ENCODE measurements around the gene PCBP3. TPM values are rescaled to one million over a fixed set of nuclear protein-coding genes. Genes with fewer than 3 reads are reported as not detected.
"Not testable (repeated sequence)": the region's sequence is repeated elsewhere in the genome, so short reads cannot be mapped to it uniquely, and the experiment has no call there.

PCBP3 gene
- total RNA-seq, 1 donor from 2014 or later, result 5.0 TPM

DNA sequence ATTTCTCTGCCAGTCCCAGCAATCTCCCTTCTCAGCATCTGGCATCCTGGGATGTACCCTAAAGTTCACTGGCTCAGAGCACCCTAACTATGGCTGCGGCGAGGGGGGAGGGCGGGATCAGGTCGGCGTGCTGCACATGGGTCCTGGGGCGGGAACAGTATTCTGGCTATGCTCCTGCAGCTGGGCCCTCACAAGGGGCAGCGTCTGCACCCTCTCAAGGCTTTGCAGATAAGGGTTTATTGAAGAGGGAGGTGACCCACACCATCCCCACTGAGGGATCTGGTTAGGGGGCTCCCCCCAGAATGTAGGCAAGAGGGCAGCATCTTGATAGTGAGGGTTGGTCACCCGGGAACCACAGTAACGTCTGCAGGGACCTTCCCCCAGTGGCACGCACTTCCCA, 44.9 kb upstream of the PCBP3 start:
- Mint-ChIP-seq H3K27ac (no peak overlapping the region), H3K9me3 (peaks cover 19% of the 10 kb centered on the region), H3K36me3 (no peaks in the 10 kb centered on the region), H3K4me1 (peaks cover 5% of the 10 kb centered on the region), H3K4me3 (no peak overlapping the region), H3K27me3 (ENCODE audit: low read depth) (peaks cover 34% of the 10 kb centered on the region)
- no peak for DNase-seq (ENCODE audit: low spot score in 2 of 2, unreplicated experiment in 2 of 2)
- TF ChIP-seq, protein P1, sequence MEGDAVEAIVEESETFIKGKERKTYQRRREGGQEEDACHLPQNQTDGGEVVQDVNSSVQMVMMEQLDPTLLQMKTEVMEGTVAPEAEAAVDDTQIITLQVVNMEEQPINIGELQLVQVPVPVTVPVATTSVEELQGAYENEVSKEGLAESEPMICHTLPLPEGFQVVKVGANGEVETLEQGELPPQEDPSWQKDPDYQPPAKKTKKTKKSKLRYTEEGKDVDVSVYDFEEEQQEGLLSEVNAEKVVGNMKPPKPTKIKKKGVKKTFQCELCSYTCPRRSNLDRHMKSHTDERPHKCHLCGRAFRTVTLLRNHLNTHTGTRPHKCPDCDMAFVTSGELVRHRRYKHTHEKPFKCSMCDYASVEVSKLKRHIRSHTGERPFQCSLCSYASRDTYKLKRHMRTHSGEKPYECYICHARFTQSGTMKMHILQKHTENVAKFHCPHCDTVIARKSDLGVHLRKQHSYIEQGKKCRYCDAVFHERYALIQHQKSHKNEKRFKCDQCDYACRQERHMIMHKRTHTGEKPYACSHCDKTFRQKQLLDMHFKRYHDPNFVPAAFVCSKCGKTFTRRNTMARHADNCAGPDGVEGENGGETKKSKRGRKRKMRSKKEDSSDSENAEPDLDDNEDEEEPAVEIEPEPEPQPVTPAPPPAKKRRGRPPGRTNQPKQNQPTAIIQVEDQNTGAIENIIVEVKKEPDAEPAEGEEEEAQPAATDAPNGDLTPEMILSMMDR (IDR thresholded peaks at IDR 0.05; ENCODE audit: unreplicated experiment), result no peak

DNA sequence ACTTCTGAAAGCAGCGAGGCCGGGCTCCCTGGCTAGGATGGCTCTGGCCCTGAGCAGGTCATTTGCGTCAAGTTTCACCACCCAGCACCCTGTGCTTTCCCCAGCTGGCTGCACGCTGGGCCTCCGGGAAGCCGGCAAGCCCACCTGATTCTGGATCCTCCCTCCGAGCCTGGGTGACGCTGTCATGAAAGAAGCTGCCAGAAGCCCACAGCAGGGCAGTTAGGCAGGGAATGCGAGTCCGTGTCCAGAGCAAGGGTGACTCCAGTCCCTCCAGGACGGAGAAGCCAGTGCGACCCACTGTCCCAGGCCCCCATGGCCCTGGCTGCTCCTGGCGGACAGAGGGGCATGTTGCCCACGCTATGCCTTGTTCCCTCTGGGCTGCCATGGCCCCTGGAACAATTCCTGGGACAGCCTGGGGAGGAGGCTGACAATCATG, 44.4 kb upstream of the PCBP3 start:
- Mint-ChIP-seq H3K4me3 (no peak overlapping the region), H3K27me3 (ENCODE audit: low read depth) (peaks cover 38% of the 10 kb centered on the region), H3K9me3 (peaks cover 24% of the 10 kb centered on the region), H3K4me1 (no peaks in the 10 kb centered on the region), H3K27ac (no peak overlapping the region), H3K36me3 (peaks cover 1% of the 10 kb centered on the region)
- DNase-seq (ENCODE audit: low spot score in 2 of 2, unreplicated experiment in 2 of 2), result no peak
- TF ChIP-seq, protein P1 (IDR thresholded peaks at IDR 0.05; ENCODE audit: unreplicated experiment), result no peak

DNA sequence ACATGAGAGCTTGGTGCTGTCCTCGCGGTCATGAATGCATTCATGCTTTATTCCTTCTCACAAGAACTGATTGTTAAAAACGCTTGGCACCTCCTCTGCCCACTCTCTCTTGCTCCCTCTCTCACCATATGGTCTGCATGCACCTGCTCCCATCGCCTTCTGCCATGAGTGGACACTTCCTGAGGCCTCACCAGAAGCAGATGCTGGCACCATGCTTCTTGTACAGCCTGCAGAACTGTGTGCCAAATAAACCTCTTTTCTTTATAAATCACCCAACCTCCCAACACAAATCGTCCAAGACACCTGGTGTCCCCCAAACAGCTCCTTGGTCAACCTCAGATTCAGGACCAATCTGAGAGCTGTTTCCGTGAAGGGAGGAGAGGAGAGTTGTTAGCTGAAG, 43.3 kb upstream of the PCBP3 start:
- no peaks in the 10 kb centered on the region for H3K4me1 Mint-ChIP-seq
- peaks cover 40% of the 10 kb centered on the region for H3K27me3 Mint-ChIP-seq (ENCODE audit: low read depth)
- peaks cover 1% of the 10 kb centered on the region for H3K36me3 Mint-ChIP-seq
- H3K4me3 Mint-ChIP-seq, result no peak overlapping the region
- TF ChIP-seq, protein P1 (IDR thresholded peaks at IDR 0.05; ENCODE audit: unreplicated experiment), result no peak
- peaks cover 26% of the 10 kb centered on the region for H3K9me3 Mint-ChIP-seq
- no peak for DNase-seq (ENCODE audit: low spot score in 2 of 2, unreplicated experiment in 2 of 2)
- no peak overlapping the region for H3K27ac Mint-ChIP-seq

DNA sequence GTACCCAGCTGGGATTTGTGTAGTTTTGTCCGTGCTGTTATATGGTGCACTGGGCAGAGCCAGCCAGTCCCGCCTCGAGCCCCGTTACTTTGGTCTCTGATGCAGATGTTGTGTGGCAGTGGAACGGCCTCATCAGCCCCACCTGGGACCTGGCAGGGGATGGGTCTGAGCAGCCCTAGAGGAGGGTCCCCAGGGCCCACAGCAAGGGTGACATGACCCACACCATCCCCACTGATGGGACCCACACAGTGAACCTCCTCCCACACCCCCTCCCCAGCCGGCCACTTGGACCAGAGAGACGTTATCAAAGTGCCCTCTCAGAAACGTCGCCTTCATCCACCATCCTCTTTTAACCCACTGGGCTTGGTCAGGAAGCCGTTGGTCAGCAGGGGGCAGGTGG, 42.0 kb upstream of the PCBP3 start:
- TF ChIP-seq, protein P1 (IDR thresholded peaks at IDR 0.05; ENCODE audit: unreplicated experiment), result no peak
- Mint-ChIP-seq H3K9me3 (peaks cover 26% of the 10 kb centered on the region), H3K4me1 (no peaks in the 10 kb centered on the region), H3K27ac (no peak overlapping the region), H3K27me3 (ENCODE audit: low read depth) (peaks cover 42% of the 10 kb centered on the region), H3K36me3 (peaks cover 1% of the 10 kb centered on the region), H3K4me3 (no peak overlapping the region)
- no peak for DNase-seq (ENCODE audit: low spot score in 2 of 2, unreplicated experiment in 2 of 2)

DNA sequence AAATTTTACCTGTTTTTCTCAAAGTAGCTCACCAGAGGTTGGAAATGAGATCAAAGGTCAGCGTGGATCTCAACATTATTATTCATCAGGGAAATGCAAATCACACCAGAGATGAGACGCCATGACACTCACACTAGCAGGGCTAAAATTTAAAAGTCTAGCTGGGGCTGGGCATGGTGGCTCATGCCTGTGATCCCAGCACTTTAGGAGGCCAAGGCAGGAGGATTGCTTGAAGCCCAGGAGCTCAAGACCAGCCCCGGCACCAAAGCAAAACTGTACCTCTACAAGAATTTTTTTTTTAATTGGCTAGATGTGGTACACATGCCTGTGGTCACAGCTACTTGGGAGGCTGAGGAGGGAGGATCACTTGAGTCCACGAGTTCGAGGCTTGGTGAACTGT, 41.4 kb upstream of the PCBP3 start:
- no peaks in the 10 kb centered on the region for H3K4me1 Mint-ChIP-seq
- no peak overlapping the region for H3K27ac Mint-ChIP-seq
- H3K36me3 Mint-ChIP-seq, result peaks cover 1% of the 10 kb centered on the region
- TF ChIP-seq, protein P1 (IDR thresholded peaks at IDR 0.05; ENCODE audit: unreplicated experiment), result no peak
- no peak overlapping the region for H3K4me3 Mint-ChIP-seq
- peaks cover 26% of the 10 kb centered on the region for H3K9me3 Mint-ChIP-seq
- DNase-seq (ENCODE audit: low spot score in 2 of 2, unreplicated experiment in 2 of 2), result no peak
- peaks cover 40% of the 10 kb centered on the region for H3K27me3 Mint-ChIP-seq (ENCODE audit: low read depth)

DNA sequence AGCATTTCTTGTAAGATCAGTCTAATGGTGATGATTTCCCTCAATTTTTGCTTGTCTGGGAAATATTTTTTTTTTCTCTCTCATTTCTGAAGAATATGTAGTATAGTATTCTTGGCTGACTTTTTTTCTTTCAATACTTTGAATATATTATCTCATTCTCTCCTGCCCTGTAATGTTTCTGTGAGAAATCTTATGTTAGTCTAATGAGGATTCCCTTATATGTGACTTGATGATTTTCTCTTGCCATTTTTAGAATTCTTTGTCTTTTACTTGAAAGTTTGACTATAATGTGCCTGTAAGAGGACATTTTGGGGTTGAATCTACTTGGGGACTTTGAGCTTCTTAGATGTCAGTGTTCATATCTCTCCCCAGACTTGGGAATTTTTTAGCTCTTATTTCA, 40.0 kb upstream of the PCBP3 start:
- Mint-ChIP-seq H3K36me3 (peaks cover 1% of the 10 kb centered on the region), H3K4me1 (no peaks in the 10 kb centered on the region)
- TF ChIP-seq, protein P1 (IDR thresholded peaks at IDR 0.05; ENCODE audit: unreplicated experiment), result no peak

DNA sequence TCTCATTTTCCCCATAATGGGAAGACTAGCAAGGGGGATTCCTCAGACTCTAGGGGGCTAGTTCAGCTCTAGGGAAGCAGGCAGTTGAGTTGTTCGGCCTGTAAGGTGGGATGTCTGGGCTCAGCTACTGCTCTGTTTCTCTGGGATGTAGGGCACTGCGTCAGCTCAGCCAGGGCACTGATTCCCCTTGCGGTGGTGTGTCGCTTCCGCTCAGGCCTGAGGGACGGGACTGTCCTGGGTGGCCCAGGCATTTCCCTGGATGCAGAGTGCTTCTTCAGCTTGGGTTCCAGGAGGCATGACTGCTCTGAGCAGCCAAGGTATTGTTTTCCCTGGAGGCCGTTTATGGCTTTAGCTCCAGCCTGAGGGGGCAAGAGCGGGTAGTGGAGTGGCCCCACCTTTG, 38.8 kb upstream of the PCBP3 start:
- H3K27ac Mint-ChIP-seq; DNase-seq (ENCODE audit: low spot score in 2 of 2, unreplicated experiment in 2 of 2); H3K4me3 Mint-ChIP-seq; H3K36me3 Mint-ChIP-seq; H3K4me1 Mint-ChIP-seq: not testable (repeated sequence)
- H3K9me3 Mint-ChIP-seq, result peaks cover 26% of the 10 kb centered on the region
- H3K27me3 Mint-ChIP-seq (ENCODE audit: low read depth), result peaks cover 51% of the 10 kb centered on the region

More for the DNA sequence above, 40.0 kb upstream of the PCBP3 start:
- Mint-ChIP-seq H3K4me3 (no peak overlapping the region), H3K27me3 (ENCODE audit: low read depth) (peaks cover 50% of the 10 kb centered on the region), H3K9me3 (peaks cover 26% of the 10 kb centered on the region), H3K27ac (no peak overlapping the region)
- no peak for DNase-seq (ENCODE audit: low spot score in 2 of 2, unreplicated experiment in 2 of 2)

Data from mesothelial cell of epicardium (in vitro differentiated cells).